ENCODE measurements around the gene GPX7. TPM values are rescaled to one million over a fixed set of nuclear protein-coding genes. Genes with fewer than 3 reads are reported as not detected.
A peak's percentile ranks its signal among the peaks of the same experiment; 100 is the strongest.
"Not testable (repeated sequence)": the region's sequence is repeated elsewhere in the genome, so short reads cannot be mapped to it uniquely, and the experiment has no call there.

Gene GPX7
- polyA plus RNA-seq (2014; cell fraction: cytosol; rRNA removed): not detected in 2 replicates
- polyA plus RNA-seq (2014; cell fraction: nucleus; rRNA removed): 0.56 TPM in 1 of 2 replicates, not detected in the other

DNA sequence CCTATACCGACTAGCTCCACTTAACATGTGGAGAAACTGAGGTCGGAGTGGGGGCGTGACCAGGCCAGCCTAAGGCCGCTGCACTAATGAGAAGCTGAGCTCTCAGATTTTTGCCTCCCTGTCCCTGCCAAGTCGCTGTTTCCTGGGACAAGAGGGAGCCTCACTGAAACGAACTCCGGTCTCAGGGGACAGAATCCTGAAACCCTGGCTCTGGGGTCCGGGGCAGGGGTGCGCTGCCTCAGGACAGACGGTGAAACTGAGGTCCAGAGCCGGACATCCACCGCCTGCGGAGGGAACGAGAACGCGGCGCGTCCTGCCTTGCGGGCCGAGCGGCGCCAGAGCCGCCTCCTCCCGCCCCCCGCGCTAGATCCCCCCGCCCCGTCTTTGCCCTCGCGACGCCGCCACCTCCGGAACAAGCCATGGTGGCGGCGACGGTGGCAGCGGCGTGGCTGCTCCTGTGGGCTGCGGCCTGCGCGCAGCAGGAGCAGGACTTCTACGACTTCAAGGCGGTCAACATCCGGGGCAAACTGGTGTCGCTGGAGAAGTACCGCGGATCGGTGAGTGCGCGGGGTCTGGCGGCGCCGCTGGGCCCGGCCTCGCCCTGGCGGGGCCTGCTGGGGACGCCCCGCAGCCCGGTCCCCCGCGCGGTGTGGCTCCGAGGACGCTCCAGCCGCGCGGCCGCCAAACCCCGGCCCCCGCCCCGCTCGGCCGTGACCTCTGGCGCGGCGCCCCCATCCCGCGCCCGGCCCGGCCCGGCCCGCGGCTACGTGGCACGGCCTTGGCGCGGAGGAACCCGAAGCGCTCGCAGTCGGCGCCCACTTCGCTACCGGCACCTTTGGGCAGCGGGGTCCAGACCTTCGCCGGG, at the start of gene GPX7:
Gene GPX7, plus strand, starts transcription at position 381 of the 865 bp plus-strand sequence. Its CDS starts 39 bp downstream, at position 420.
- no peak for DNase-seq (ENCODE audit: low spot score)

DNA sequence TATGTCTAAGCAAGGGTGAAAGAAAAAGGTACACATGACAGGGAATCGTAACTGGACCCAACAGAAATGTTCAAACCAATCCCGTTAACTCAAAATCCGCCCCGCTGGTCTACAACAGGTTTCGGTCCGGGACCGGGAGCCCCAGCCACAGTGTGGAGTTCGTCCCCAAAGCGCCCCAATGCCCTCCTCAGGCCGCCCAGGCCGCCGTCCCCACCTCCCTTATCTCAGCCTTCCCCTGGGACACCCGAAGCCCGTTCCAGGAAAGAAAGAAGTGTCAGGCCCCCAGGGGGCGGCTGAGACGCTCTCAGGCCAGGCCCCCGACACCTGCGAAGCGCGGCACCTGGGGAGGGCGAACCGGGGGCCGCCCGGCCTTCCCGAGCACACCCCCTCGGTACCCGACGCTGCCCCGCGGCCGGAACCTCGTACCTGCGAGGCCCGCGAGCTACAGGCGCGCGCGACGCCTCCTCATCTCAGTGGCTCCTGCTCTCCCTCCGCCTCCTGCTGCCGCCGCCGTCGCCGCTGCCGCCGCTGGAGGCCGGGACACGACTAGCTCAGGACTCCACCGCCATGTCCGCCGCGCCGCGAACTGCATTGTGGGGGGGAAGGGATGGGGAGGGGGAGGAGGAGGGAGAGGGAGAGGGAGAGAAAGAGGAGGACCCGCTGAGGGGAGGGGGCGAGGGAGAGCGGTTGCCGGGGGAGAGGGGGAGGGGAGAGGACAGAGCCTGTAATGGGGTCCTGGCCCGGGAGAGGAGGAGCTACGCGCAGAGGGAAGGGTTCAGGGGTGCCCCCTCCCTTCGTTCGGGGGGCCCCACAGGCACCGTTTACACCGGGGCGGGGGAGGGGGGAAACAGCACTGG, 49.4 kb upstream of the GPX7 start, which contains the start of gene TUT4:
Gene TUT4, minus strand, starts transcription at position 588 of the 857 bp plus-strand sequence. CDS start 26,812 bp downstream, outside the sequence.
- DNase-seq (ENCODE audit: low spot score): peak; percentile 85

DNA sequence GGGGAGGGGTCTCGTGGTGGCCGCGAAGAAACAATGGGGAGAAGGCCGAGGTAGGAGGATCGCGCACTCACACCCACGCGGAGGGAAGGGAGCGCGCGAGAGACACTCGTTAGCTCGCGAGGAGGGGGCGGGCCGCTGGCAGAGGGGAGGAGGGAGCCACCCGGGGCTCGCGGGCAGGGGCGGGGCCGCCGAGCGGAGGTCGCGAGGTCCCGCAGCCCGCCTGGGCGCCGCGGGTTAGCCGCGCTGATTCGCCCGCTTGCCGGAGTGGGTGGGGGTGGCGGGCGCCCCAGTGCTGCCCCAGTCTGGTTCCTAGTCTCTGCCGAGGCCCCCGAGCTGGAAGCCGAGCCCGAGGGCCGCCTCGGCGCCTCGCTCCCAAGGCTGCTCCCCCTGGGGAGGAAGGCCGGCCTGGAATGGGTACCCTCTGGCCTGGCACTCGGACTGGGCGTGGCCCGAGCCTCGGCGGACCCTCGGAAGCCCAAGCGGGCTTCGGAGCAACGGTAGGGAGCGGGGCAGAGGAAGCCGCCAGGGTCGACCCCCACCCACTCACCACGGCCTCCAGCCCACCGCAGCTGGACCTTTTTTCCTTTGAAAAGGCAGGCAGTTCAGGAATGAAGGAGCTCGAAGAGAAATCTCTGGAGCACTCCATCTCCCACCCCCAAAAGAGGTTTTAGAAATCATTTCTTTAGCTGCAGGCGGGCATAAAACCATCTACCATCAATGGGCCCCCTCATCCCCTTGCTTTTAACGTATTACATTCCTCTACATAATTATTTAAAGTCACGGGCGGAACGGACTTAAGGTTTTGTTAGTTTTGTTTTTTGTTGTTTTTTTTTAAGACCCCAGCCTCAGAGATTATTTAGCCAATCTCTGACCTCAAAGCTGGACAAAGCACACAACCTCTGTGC, 48.6 kb upstream of the GPX7 start:
- peak; percentile 89 for DNase-seq (ENCODE audit: low spot score)

DNA sequence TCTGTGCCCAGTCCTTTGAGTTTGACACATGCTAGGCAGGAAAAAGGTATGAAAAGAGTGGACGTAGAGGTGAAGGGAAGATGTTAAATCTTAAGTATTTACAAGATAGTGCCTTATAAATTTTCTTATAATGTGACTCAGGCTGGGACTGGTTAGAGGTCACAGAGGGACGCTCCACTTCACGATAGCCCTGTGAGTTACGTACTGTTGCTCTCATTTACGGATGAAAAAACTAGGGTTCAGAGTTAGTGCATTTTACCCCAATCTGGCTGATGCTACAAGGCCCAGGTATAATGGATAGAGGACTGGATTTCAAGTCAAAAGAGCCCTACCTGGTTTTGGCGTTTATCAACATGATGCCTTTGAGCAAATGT, 47.9 kb upstream of the GPX7 start:
- no peak for DNase-seq (ENCODE audit: low spot score)

DNA sequence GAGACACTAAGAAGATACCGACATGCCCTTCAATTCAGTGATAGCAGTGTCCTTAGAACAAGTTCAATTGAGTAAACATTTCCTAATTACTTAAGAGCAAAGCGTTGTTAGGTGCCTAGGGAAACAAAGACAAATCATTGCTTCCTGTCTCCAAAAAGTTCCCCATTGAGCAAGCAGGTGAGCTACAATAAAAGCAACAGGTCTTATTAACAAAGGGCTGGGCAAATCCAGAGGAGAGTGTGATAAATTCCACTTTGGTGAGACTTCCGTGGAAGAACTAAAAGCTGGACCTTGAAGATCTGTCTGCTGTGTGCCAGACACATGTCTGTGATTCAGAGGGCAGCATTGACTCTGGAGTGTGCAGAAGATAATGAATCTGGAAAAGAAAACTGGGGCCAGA, 47.4 kb upstream of the GPX7 start:
- no peak for DNase-seq (ENCODE audit: low spot score)

DNA sequence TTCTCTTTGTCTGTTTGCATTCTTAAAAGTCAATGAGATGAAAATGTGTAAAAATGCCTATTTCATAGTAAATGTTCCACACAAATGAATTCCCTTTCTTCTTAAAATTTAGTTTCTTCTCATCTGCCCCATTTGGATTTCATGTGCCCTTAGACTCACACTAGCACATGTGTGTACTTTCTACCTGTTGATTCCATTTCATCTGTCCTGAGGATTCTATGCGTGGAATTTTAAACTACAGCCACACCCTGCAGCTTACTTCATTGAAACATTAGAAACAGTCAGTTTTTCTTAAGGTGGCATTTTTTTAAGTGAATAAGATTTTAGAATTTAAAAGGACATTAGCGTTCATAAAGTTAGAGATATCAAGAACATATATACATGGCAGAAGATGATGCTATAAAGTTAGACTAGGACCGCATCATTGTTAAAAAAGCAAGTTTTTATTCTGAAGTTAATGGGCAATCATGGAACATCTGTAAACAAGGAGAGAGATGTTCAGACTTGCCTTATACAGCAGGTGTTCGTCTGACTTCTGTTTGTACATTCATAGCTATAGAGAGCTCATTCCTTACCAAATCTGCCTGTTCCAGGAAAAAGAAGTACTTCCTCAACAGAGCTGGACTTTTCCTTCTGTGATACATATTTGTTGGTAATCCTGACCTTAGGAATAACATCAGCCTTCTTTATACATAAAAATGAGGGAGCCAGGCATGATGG, 45.4 kb upstream of the GPX7 start:
- no peak for DNase-seq (ENCODE audit: low spot score)

DNA sequence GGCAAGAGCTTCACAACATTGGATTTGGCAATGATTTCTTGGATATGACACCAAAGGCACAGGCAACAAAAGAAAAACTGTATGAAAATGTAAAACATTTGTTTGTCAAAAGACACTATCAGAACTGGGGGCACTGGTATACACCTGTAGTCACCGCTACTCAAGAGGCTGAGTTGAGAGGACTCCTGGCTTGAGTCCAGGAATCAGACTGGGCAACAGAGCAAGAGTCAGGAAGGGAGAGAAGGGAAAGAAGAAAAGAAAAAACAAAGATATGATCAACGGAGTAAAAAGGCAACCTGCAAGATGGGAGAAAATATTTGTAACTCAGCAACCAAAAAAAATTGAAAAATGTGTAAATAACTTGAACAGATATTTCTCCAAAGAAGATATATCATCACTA, 43.2 kb upstream of the GPX7 start:
- DNase-seq (ENCODE audit: low spot score): no peak

DNA sequence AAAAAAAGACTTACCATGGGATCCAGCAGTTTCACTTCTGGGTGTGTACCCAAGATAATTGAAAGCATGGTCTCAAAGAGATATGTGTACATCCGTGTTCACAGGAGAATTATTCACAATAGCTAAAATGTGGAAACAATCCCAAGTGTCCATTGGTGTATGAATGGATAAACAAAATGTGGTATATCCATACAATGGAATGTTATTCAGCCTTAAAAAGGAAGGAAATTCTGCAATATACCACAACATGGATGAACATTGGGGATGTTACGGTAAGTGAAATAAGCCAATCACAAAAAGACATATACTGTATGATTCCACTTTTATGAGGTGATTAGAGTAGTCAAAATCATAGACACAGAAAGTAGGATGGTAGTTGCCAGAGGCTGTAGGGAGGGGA, 42.3 kb upstream of the GPX7 start:
- DNase-seq (ENCODE audit: low spot score): no peak

DNA sequence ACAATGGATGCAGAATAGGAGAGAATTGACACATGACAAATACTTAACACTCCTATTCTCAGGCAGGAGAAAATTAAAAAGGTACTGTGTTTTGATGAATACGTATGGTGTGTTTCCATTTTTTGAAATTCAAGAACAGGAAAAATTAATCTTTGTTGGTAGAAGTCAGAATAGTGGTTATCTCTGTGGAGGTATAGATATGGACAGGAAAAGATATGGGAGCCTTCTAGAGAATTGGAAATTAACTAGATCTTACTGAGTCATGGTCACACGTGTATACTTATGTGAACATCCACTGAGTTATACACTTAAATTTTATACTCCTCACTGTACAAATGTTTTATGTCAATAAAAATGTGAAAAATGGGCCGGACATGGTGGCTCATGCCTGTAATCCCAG, 39.4 kb upstream of the GPX7 start:
- no peak for DNase-seq (ENCODE audit: low spot score)

DNA sequence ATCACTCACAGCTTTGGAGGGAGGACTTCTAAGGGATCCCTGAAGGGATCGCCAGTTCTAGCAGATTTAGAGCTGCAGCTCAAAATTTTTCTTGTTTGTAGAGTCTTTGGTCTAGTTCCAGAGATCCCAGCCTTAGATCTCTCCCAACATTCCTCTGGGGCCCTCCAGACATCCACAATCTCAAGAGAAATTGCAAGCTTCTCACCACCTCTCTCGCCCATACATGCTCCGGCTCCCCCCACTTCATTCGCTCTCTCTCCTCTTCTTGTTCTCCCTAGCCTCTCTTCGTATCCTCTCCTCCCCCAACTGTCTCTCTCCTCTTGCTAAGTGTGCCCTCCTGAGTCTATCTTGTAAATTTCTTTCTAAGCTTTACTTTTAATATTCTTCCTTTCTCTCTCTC, 34.2 kb upstream of the GPX7 start:
- DNase-seq (ENCODE audit: low spot score): no peak

DNA sequence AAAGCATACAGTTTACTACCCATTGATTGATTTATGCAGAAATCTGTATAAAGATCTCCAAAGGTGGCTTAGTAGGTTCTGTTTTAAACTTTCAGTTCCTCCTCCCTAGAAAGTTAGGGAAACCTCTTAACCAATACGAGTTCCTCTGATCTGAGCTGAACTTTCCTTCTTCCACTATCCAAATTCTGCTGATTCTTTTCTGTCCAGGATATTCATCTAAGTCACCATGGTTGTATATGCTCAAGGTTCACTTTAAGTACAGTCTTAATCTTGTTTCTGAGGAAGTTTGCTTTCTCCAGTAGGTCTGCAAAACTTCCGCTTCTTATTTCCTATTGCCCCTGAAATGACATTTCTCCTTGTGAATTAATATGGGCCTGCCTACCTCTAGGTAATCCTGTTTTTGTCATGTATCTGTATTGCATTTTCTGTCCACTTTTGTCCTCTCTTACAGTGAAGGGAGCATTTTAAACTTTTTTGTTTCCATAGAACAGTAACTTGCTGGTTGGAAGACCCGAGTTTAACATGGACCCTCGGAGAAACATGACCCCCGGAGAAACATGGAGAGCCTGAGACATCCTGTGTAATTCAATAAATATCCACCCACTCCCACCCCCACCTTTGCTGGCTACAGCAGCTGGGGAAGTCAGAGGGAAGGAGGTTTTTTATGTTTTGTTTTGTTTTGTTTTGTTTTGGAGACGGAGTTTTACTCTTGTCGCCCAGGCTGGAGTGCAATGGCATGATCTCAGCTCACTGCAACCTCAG, 32.5 kb upstream of the GPX7 start:
- no peak for DNase-seq (ENCODE audit: low spot score)

DNA sequence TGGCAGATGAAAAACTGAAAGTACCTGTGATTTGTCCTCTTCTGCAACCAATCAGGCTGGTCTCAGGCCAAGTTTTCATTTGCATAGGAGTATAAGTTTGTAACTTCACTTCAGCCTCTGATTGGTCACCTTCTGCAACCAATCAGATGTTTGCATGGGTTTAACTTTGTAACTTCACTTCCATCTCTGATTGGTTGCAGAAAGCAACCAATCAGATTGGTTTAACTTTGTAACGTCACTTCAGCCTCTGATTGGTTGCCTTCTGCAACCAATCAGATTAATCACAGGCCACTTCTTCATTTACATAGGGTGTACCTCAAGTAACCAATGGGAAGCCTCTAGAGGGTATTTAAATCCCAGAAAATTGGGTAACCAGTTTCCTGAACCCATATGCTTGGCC, 30.4 kb upstream of the GPX7 start:
- DNase-seq (ENCODE audit: low spot score): no peak

DNA sequence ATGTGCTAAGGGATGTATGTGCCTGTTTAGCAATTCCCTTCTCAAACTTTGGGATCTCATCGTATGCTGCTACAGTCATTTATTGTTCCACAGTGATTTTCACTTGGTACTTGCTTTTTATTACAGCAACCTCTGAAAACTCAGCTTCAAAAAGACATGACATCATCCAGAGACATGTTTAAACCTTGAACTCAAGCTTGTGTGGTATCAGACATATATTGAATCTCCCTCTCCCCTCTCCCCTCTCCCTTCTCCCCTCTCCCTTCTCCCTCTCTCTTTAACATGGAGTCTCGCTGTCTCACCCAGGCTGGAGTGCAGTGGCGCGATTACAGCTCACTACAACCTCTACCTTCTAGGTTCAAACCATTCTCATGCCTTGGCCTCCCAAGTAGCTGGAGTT, 29.8 kb upstream of the GPX7 start:
- no peak for DNase-seq (ENCODE audit: low spot score)

DNA sequence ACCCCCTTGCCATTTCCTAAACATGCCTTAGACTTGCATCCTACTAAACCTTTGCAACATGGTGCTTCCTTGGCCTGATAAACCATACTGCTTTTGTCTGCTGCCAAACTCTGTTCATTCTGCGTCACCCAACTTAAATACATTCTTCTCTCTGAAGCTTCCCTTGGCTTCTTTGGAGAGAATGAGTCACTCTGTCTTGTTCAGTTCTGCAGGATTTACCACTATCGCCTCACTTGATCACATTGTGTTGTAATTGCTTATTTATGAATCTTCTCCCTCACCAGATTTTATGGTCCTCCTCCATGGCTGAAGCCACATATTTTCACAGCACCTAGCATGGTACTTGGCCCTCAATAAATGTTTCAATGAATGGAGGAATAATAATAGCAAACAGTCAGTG, 27.6 kb upstream of the GPX7 start:
- DNase-seq (ENCODE audit: low spot score): no peak

DNA sequence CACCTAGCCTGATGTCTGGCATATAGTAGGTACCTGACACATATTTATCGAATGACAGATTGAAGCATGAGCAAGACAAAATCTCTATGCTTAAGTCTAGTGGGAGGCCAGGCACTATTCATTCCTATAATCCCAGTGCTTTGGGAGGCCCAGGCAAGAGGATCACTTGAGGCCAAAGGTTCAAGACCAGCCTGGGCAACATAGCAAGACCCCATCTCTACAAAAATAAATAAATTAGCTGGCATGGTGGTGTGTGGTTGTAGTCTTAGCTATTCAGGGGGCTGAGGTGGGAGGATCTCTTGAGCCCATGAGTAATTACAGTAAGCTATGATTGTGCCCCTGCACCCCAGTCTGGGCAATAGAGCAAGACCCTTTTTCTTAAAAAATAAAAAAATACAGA, 26.1 kb upstream of the GPX7 start:
- no peak for DNase-seq (ENCODE audit: low spot score)

DNA sequence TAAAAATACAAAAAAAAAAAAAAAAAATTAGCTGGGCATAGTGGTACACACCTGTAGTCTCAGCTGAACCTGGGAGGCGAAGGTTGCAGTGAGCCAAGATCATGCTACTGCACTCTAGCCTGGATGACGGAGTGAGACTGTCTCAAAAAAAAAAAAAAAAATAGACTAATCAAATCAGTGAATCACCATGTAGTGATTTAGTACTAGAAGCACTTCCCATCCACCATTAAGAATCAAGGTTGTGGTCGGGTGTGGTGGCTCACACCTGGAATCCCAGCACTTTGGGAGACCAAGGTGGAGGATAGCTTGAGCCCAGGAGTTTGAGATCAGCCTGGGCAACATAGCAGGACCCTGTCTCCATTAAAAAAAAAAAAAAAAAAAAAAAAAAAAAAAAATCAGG, 24.1 kb upstream of the GPX7 start:
- DNase-seq (ENCODE audit: low spot score): not testable (repeated sequence)

DNA sequence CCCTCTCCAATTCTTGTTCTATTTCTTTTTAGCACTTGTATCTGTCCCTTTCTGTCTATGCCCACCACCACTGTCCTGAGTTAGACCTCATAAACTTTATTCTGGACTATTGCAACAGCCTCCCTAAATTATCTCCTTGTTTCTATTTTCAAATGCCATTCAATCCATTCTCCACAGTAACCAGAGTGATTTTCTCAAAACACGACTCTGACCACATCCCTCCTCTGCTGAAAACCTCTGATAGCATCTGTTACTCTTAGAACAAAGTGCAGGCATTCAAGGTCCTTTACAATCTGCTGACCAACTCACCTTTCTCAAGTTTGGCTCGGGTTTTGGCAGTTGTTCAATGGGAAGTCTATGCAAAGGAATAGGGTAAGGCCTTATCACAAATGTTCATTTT, 22.8 kb upstream of the GPX7 start:
- no peak for DNase-seq (ENCODE audit: low spot score)

DNA sequence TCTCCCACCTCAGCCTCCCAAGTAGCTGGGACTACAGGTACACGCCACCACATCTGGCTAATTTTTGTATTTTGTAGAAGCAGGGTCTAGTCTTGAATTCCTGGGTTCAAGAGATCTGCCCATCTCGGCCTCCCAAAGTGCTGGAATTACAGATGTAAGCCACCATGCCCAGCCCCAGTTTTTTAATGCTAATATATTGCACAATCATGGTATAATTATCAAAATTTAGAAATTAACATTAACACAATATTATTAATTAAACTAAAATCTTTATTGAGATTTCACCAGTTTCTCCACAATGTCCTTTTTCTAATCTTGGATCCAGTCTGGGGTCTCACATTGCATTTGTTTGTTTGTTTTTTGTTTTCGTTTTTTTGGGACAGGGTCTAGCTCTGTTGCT, 21.9 kb upstream of the GPX7 start:
- DNase-seq (ENCODE audit: low spot score): no peak

DNA sequence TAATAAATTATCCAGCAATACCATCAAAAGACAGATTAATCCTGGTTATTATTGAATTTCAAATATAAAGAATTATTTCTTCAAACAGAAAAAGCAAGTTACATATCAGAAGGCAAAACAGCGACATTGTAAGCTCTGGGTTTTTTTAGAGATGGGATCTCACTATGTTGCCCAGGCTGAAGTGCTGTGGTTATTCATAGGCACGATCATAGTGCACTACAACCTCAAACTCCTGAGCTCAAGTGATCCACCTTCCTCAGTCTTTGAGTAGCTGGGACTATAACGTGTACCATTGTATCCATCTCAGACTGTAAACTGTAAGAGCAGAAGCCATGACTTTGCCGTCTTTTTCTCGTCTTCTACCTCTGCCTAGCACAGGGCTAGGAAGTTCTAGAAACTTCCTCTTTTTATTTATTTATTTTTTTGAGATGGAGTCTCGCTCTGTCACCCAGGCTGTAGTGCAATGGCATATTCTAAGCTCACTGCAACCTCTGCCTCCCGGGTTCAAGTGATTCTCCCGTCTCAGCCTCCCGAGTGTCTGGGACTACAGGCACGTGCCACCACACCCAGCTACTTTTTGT, 20.0 kb upstream of the GPX7 start:
- DNase-seq (ENCODE audit: low spot score): no peak

DNA sequence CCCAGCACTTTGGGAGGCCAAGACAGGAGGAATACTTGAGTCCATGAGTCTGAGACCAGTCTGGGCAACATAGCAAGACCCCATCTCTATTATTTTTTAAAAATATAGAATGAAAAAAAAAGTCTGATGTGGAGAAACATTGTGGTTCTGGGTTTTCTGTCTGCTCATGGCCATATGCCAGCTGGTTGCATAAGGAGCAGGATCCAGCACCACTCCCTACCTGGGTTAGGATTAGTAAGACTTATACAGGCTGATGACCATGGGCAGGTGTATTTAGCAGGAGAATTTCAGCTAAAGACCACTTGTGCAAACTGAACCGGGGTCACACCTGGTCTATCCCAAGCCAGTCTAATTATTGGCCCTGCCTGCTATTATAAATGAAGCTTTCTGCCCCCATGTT, 16.7 kb upstream of the GPX7 start:
- DNase-seq (ENCODE audit: low spot score): no peak

Measured in SK-N-DZ (cell line).